ENCODE data around the gene PTGES2. TPM values are rescaled to one million over a fixed set of nuclear protein-coding genes. Genes with fewer than 3 reads are reported as not detected.

Gene PTGES2
- total RNA-seq, 3 donors from 2014 or later (not counting 1 experiment from before 2014, with no cell fraction given) = 43.4 to 57.0 (median 53.3) TPM

GRCh38 chr9:128152133-128153059, 24.9 kb upstream of the PTGES2 start:
- H3K27me3 ChIP-seq (ENCODE audit: control insufficient read depth, insufficient read depth, low read length) = no peaks in the 10 kb centered on the region
- H3K4me3 ChIP-seq (ENCODE audit: low read length) = no peak overlapping the region
- Mint-ChIP-seq H3K9me3 (no peaks in the 10 kb centered on the region), H3K36me3 (no peaks in the 10 kb centered on the region), H3K4me3 (no peak overlapping the region), H3K4me1 (peaks cover 0 to 6% of the 10 kb centered on the region in 2 donors), H3K27ac (no peak overlapping the region), H3K27me3 (ENCODE audit: low read depth in 2 of 2) (no peaks in the 10 kb centered on the region)
- H3K9me3 ChIP-seq (ENCODE audit: control insufficient read depth, insufficient read depth, low read length) = no peaks in the 10 kb centered on the region
- WGBS (ENCODE audit: insufficient coverage) = 94% methylated on average over 13 of the region's 13 CpGs
- no peak overlapping the region for H3K27ac ChIP-seq (ENCODE audit: low read length)
- intact Hi-C loops (cut with micrococcal nuclease) = no loop called here
- no peaks in the 10 kb centered on the region for H3K4me1 ChIP-seq (ENCODE audit: control insufficient read depth, insufficient read depth, low read length)
- no peaks in the 10 kb centered on the region for H3K36me3 ChIP-seq (ENCODE audit: control insufficient read depth, insufficient read depth, low read length)
- TF ChIP-seq CTCF (IDR thresholded peaks at IDR 0.05) = no peak
- ATAC-seq (no peak), DNase-seq (no peak)

- no peaks in the 10 kb centered on the region for H3K36me3 ChIP-seq (ENCODE audit: control insufficient read depth, insufficient read depth, low read length)
- ATAC-seq = no peak
- intact Hi-C loops (cut with micrococcal nuclease) = no loop called here
- Mint-ChIP-seq H3K36me3 (no peaks in the 10 kb centered on the region), H3K27ac (peak overlapping the region in 1 of 2 donors; percentile 31), H3K4me1 (peaks cover 0 to 6% of the 10 kb centered on the region in 2 donors), H3K9me3 (no peaks in the 10 kb centered on the region), H3K4me3 (no peak overlapping the region), H3K27me3 (ENCODE audit: low read depth in 2 of 2) (no peaks in the 10 kb centered on the region)
- TF ChIP-seq CTCF (IDR thresholded peaks at IDR 0.05) = no peak
- H3K4me1 ChIP-seq (ENCODE audit: control insufficient read depth, insufficient read depth, low read length) = no peaks in the 10 kb centered on the region
- WGBS (ENCODE audit: insufficient coverage) = 86% methylated on average over 16 of the region's 18 CpGs
- DNase-seq = no peak
- H3K4me3 ChIP-seq (ENCODE audit: low read length) = no peak overlapping the region
- no peaks in the 10 kb centered on the region for H3K27me3 ChIP-seq (ENCODE audit: control insufficient read depth, insufficient read depth, low read length)
- H3K27ac ChIP-seq (ENCODE audit: low read length) = no peak overlapping the region
- H3K9me3 ChIP-seq (ENCODE audit: control insufficient read depth, insufficient read depth, low read length) = no peaks in the 10 kb centered on the region
Observed at GRCh38 chr9:128151309-128152132, 24.0 kb upstream of the PTGES2 start.

- Mint-ChIP-seq H3K4me3 (no peak overlapping the region), H3K4me1 (peaks cover 0 to 6% of the 10 kb centered on the region in 2 donors), H3K9me3 (no peaks in the 10 kb centered on the region), H3K27me3 (ENCODE audit: low read depth in 2 of 2) (no peaks in the 10 kb centered on the region), H3K27ac (peak overlapping the region in 1 of 2 donors; percentile 31), H3K36me3 (no peaks in the 10 kb centered on the region)
- intact Hi-C loops (cut with micrococcal nuclease) = no loop called here
- TF ChIP-seq CTCF (IDR thresholded peaks at IDR 0.05) = no peak
- H3K27me3 ChIP-seq (ENCODE audit: control insufficient read depth, insufficient read depth, low read length) = no peaks in the 10 kb centered on the region
- H3K36me3 ChIP-seq (ENCODE audit: control insufficient read depth, insufficient read depth, low read length) = no peaks in the 10 kb centered on the region
- peak in 1 of 2 donors; percentile 39 for DNase-seq
- ATAC-seq = peak in 1 of 3 donors; percentile 28
- no peaks in the 10 kb centered on the region for H3K4me1 ChIP-seq (ENCODE audit: control insufficient read depth, insufficient read depth, low read length)
- H3K27ac ChIP-seq (ENCODE audit: low read length) = no peak overlapping the region
- no peaks in the 10 kb centered on the region for H3K9me3 ChIP-seq (ENCODE audit: control insufficient read depth, insufficient read depth, low read length)
- H3K4me3 ChIP-seq (ENCODE audit: low read length) = no peak overlapping the region
- WGBS (ENCODE audit: insufficient coverage) = 86% methylated on average over 19 of the region's 19 CpGs
Observed at GRCh38 chr9:128150594-128151308, 23.2 kb upstream of the PTGES2 start.
